GM19351 (cell line): ENCODE results near the gene ASZ1.
"Not testable (repeated sequence)": the region's sequence is repeated elsewhere in the genome, so short reads cannot be mapped to it uniquely, and the experiment has no call there.

ENCODE experiments used
- ATAC-seq: cut with Tn5 transposase; IDR thresholded peaks from one replicate; pipeline ENCODE4 v1.9.1; 2021; ENCODE audit warnings: mild to moderate bottlenecking, moderate library complexity; ENCODE audit not compliant: unreplicated experiment

The ASZ1 gene

GRCh38 chr7:117427258-117427701 lies at the start of gene ASZ1:
Gene ASZ1 (minus strand): TSS chr7:117427493. CDS start chr7:117427460, 33 bp downstream.
- no peak for ATAC-seq

- no peak for ATAC-seq
Observed at GRCh38 chr7:117476557-117477215, 49.4 kb upstream of the ASZ1 start.

- peak; percentile 58 for ATAC-seq
Observed at GRCh38 chr7:117472335-117472734, 45.0 kb upstream of the ASZ1 start.

GRCh38 chr7:117470777-117471176 lies 43.5 kb upstream of the ASZ1 start:
- peak; percentile 57 for ATAC-seq

- no peak for ATAC-seq
Observed at GRCh38 chr7:117468174-117468573, 40.9 kb upstream of the ASZ1 start.

GRCh38 chr7:117460815-117461214 lies 33.5 kb upstream of the ASZ1 start:
- ATAC-seq: not testable (repeated sequence)

GRCh38 chr7:117459735-117460134 lies 32.4 kb upstream of the ASZ1 start:
- ATAC-seq: no peak

GRCh38 chr7:117458977-117459583 lies 31.8 kb upstream of the ASZ1 start:
- ATAC-seq: no peak

GRCh38 chr7:117448655-117449054 lies 21.4 kb upstream of the ASZ1 start:
- no peak for ATAC-seq

GRCh38 chr7:117446220-117446815 lies 19.0 kb upstream of the ASZ1 start:
- no peak for ATAC-seq

GRCh38 chr7:117445206-117445605 lies 17.9 kb upstream of the ASZ1 start:
- ATAC-seq: no peak

- no peak for ATAC-seq
Observed at GRCh38 chr7:117444646-117445045, 17.4 kb upstream of the ASZ1 start.

- ATAC-seq: peak; percentile 98
Observed at GRCh38 chr7:117435475-117436043, 8.3 kb upstream of the ASZ1 start.

- ATAC-seq: peak; percentile 77
Observed at GRCh38 chr7:117424090-117424829, 3.0 kb downstream of the ASZ1 start.

GRCh38 chr7:117414591-117414990 lies 12.7 kb downstream of the ASZ1 start:
- not testable (repeated sequence) for ATAC-seq

- no peak for ATAC-seq
Observed at GRCh38 chr7:117412946-117413559, 14.2 kb downstream of the ASZ1 start.

- ATAC-seq: no peak
Observed at GRCh38 chr7:117412390-117412789, 14.9 kb downstream of the ASZ1 start.

- ATAC-seq: no peak
Observed at GRCh38 chr7:117411539-117411938, 15.8 kb downstream of the ASZ1 start.

GRCh38 chr7:117408831-117409230 lies 18.5 kb downstream of the ASZ1 start:
- no peak for ATAC-seq

GRCh38 chr7:117405519-117405918 lies 21.8 kb downstream of the ASZ1 start:
- no peak for ATAC-seq

- no peak for ATAC-seq
Observed at GRCh38 chr7:117403737-117404136, 23.6 kb downstream of the ASZ1 start.
